CD14-positive monocyte (primary cell): ENCODE measurements around the gene SECTM1. TPM values are rescaled to one million over a fixed set of nuclear protein-coding genes. Genes with fewer than 3 reads are reported as not detected.

Experiments
- DNase-seq, 3 donors: peaks; one replicate each; pipeline ENCODE4 v3.0.0-alpha.2; 2011 to 2022
- H2AFZ ChIP-seq: 2 replicates; pipeline ENCODE4 v1.6.0; 2012; ENCODE audit warnings: mild to moderate bottlenecking, low read depth, low read length, inconsistent platforms; ENCODE audit not compliant: insufficient read depth, poor library complexity, severe bottlenecking
- H3K27ac ChIP-seq, 2 donors: 1 replicate in 1 of 2; 2 replicates in 1 of 2; pipeline ENCODE4 v1.5.1; 2012 to 2013; ENCODE audit warnings: low read length in 2 of 2, control low read depth in 1 of 2, inconsistent platforms in 1 of 2, low read depth in 1 of 2, mild to moderate bottlenecking in 1 of 2
- H3K27me3 ChIP-seq, 2 donors: one replicate each; pipeline versions ENCODE4 v1.6.0 to v1.6.1; 2011 to 2013; ENCODE audit warnings: low read length in 2 of 2; ENCODE audit not compliant: control insufficient read depth in 2 of 2, insufficient read depth in 2 of 2
- H3K36me3 ChIP-seq, 2 donors: replicated peaks in 1 of 2; 1 replicate in 1 of 2; 2 replicates in 1 of 2; pipeline versions ENCODE4 v1.5.1 to v1.6.1; 2012 to 2013; ENCODE audit warnings: low read length in 2 of 2, control low read depth in 1 of 2, inconsistent platforms in 1 of 2, mild to moderate bottlenecking in 1 of 2; ENCODE audit not compliant: insufficient read depth in 2 of 2, control insufficient read depth in 1 of 2
- H3K4me1 ChIP-seq, 2 donors: 1 replicate in 1 of 2; 2 replicates in 1 of 2; pipeline versions ENCODE4 v1.5.1 to v1.6.1; 2012 to 2013; ENCODE audit warnings: low read length in 2 of 2, control low read depth in 1 of 2, inconsistent platforms in 1 of 2, mild to moderate bottlenecking in 1 of 2, moderate library complexity in 1 of 2; ENCODE audit not compliant: insufficient read depth in 2 of 2, control insufficient read depth in 1 of 2
- H3K4me2 ChIP-seq: replicated peaks from 2 replicates; pipeline ENCODE3; 2012; ENCODE audit warnings: low read length, moderate library complexity, mild to moderate bottlenecking; ENCODE audit not compliant: poor library complexity, severe bottlenecking; ENCODE audit errors: extremely low read depth
- H3K4me3 ChIP-seq, 3 experiments: fragments of 200-600 bp in 1 of 3; sonication (generic) in 1 of 3; replicated peaks in 1 of 3; 1 replicate in 2 of 3; 2 replicates in 1 of 3; pipeline ENCODE4 v1.5.1; 2011 to 2013; ENCODE audit warnings: low read length in 3 of 3, mild to moderate bottlenecking in 3 of 3, control low read depth in 2 of 3, low read depth in 2 of 3, inconsistent platforms in 1 of 3, moderate library complexity in 1 of 3
- H3K79me2 ChIP-seq: 2 replicates; pipeline ENCODE4 v1.6.0; 2012; ENCODE audit warnings: mild to moderate bottlenecking, control low read depth, inconsistent platforms, low read length, moderate library complexity; ENCODE audit not compliant: insufficient read depth
- H3K9ac ChIP-seq: 2 replicates; pipeline ENCODE4 v1.6.0; 2017; ENCODE audit warnings: low read length, mild to moderate bottlenecking; ENCODE audit not compliant: insufficient read depth, poor library complexity, severe bottlenecking
- H3K9me3 ChIP-seq, 2 donors: replicated peaks in 1 of 2; 1 replicate in 1 of 2; 2 replicates in 1 of 2; pipeline versions ENCODE4 v1.5.1 to v1.6.1; 2012 to 2013; ENCODE audit warnings: low read length in 2 of 2, control low read depth in 1 of 2; ENCODE audit not compliant: control insufficient read depth in 1 of 2, insufficient read depth in 1 of 2
- H4K20me1 ChIP-seq: 2 replicates; pipeline ENCODE4 v1.6.0; 2012; ENCODE audit warnings: mild to moderate bottlenecking, low read length, control low read depth, moderate library complexity; ENCODE audit not compliant: insufficient read depth
- H3K27ac Mint-ChIP-seq, 7 donors: one replicate each; pipeline ENCODE4 v1.8.0; 2020; ENCODE audit warnings: mild to moderate bottlenecking in 7 of 7, mixed read lengths in 7 of 7, moderate library complexity in 6 of 7, inconsistent platforms in 2 of 7
- H3K27me3 Mint-ChIP-seq, 3 donors: one replicate each; pipeline ENCODE4 v1.8.0; 2021 to 2022; ENCODE audit warnings: low read depth in 3 of 3, mild to moderate bottlenecking in 3 of 3, mixed read lengths in 3 of 3, moderate library complexity in 3 of 3, inconsistent platforms in 1 of 3
- H3K36me3 Mint-ChIP-seq, 2 donors: one replicate each; pipeline ENCODE4 v1.8.0; 2020; ENCODE audit warnings: mixed read lengths in 2 of 2, inconsistent platforms in 1 of 2, mild to moderate bottlenecking in 1 of 2
- H3K4me1 Mint-ChIP-seq: one replicate; pipeline ENCODE4 v1.8.0; 2020; ENCODE audit warnings: mild to moderate bottlenecking, mixed read lengths
- H3K4me3 Mint-ChIP-seq, 2 donors: one replicate each; pipeline ENCODE4 v1.8.0; 2020; ENCODE audit warnings: mild to moderate bottlenecking in 2 of 2, mixed read lengths in 2 of 2, moderate library complexity in 1 of 2
- H3K9me3 Mint-ChIP-seq, 7 donors: one replicate each; pipeline ENCODE4 v1.8.0; 2020 to 2022; ENCODE audit warnings: mixed read lengths in 7 of 7, mild to moderate bottlenecking in 6 of 7, moderate library complexity in 6 of 7, inconsistent platforms in 2 of 7
- CTCF ChIP-seq: fragments of 200-600 bp; IDR thresholded peaks from one replicate; pipeline ENCODE4 v1.8.0; 2022; ENCODE audit warnings: antibody characterized with exemption, mild to moderate bottlenecking
- WGBS: methylation state at CpG from one replicate; pipeline ENCODE4 v1.1.5; 2013; ENCODE audit warnings: missing lambda C conversion rate; ENCODE audit not compliant: insufficient coverage; 5-methylcytosine and 5-hydroxymethylcytosine counted together
- intact Hi-C, 2 donors: fragments of 100-400 bp; cut with micrococcal nuclease; formaldehyde crosslinking; loops; one replicate each; pipeline versions ENCODE4 v1.15.0 to v1.15.1; 2023
- polyA plus RNA-seq, 3 donors: library from polyadenylated mRNA; depleted of rRNA in 1 of 3; unstranded in 2 of 3; stranded (reverse) in 1 of 3; fragments of 300-500 nt in 2 of 3; fragments of >200 nt in 1 of 3; fragmentation: Illumina TruSeq in 2 of 3; gene quantifications; 1 replicate in 2 of 3; 2 replicates in 1 of 3; pipeline ENCODE4 v1.2.3, GENCODE V29; 2012 to 2021

Gene SECTM1
- polyA plus RNA-seq, 3 donors = 136 to 209 (median 188) TPM

DNA sequence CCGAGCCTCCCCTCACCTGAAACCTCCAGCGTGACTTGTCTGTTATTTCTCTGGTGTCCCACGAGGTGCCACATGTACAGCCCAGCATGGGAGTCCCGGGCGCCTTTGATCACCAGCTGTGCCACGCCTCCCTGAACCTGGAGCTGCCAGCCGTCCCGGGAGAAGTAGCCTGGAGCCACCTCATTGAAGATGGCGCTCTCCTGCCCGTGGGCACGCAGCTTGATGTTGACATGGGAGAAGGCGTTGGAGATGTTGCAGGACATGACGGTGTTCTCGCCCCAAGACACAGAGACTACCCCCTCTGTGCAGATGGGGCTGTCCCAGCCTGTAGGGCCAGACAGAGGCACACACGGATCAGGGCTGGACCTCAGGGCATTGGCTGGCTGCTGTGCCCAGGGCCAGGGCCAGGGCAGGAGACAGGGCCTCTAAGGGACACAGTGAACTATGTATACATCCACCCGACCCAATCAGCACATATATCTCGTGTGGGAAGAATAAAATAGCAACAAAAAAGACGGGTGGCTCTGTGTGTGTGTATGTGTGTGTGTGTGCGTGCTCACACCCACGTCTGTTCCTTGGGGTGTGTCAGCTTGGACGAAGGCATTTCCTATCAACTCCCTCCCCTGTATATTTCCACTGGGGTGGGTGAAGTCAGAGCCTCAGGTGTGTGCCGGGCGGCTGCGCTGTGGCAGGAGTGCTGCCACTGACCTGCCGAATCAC lies 8.8 kb downstream of the SECTM1 start:
- Histone ChIP-seq H3K4me2 (no peak overlapping the region), H3K79me2 (peaks cover 1% of the 10 kb centered on the region), H3K27me3 (no peaks in the 10 kb centered on the region), H3K9me3 (peaks cover 0 to 2% of the 10 kb centered on the region in 2 donors), H3K36me3 (peaks cover 11 to 45% of the 10 kb centered on the region in 2 donors), H4K20me1 (peaks cover 100% of the 10 kb centered on the region), H3K4me3 (no peak overlapping the region), H3K9ac (no peak overlapping the region), H3K4me1 (peaks cover 0 to 5% of the 10 kb centered on the region in 2 donors), H2AFZ (no peak overlapping the region), H3K27ac (no peak overlapping the region)
- WGBS = 81% methylated on average over 12 of the region's 25 CpGs
- intact Hi-C loops = loop anchor here in 1 of 2 donors (5.0 to 10.0 kb wide), 2 partner anchors 82 to 300 kb away; partner anchors contain the start of genes CENPX and LRRC45
- H3K36me3 Mint-ChIP-seq = peaks cover 44 to 51% of the 10 kb centered on the region in 2 donors
- H3K27me3 Mint-ChIP-seq = peaks cover 10 to 24% (median 13%) of the 10 kb centered on the region in 3 donors
- TF ChIP-seq CTCF = no peak
- DNase-seq = no peak
- H3K4me3 Mint-ChIP-seq = no peak overlapping the region
- peak overlapping the region in 1 of 7 donors; percentile 62 for H3K27ac Mint-ChIP-seq
- H3K9me3 Mint-ChIP-seq = peaks cover 0 to 3% (median 0%) of the 10 kb centered on the region in 7 donors
- peaks cover 5% of the 10 kb centered on the region for H3K4me1 Mint-ChIP-seq

DNA sequence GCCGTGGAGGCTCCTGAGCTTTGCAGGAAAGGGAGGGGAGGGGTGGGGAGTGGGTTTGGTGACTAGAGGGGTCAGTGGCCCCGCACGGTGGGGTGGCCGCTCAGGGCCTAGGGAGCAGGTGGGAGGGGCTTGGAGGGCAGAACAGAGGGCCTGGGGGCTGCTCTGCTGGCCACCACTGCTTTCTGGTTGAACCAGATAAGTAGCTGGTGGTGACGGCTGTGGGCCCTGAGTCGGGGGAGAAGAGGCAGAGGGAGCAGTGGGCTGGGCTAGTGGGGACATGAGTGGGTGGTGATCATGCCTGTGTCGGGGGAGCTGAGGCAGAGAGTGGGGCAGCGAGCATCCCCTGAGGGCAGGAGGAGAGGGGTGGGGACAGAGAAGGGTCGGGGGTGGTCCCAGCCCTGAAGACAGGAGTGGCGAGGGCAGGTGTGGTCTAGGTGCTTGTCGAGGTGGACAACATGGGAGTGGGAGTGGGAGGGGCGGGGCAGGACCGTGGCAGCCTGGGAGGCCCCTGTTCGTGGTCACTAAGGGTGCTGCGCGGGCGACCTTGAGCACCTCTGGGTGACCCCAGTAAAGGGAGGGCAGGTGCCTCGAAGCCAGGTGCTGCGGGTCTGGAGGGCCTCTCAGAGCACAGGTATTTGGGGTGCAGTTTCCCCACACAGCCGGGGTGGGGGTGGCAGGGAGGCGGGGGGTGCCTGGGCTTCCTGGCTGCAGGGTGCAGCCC lies 9.9 kb downstream of the SECTM1 start:
- 81% methylated on average over 19 of the region's 21 CpGs for WGBS
- intact Hi-C loops = loop anchor here in 1 of 2 donors (5.0 to 10.0 kb wide), 2 partner anchors 81 to 299 kb away; partner anchors contain the start of genes CENPX and LRRC45
- H3K27me3 ChIP-seq = no peaks in the 10 kb centered on the region

More for the DNA sequence above, 9.9 kb downstream of the SECTM1 start:
- Histone ChIP-seq H3K27ac (no peak overlapping the region), H3K36me3 (peaks cover 11 to 37% of the 10 kb centered on the region in 2 donors), H3K9ac (no peak overlapping the region), H3K79me2 (no peaks in the 10 kb centered on the region), H4K20me1 (peaks cover 96% of the 10 kb centered on the region), H2AFZ (no peak overlapping the region), H3K4me1 (peaks cover 0 to 5% of the 10 kb centered on the region in 2 donors), H3K4me2 (no peak overlapping the region), H3K4me3 (no peak overlapping the region), H3K9me3 (peaks cover 0 to 12% of the 10 kb centered on the region in 2 donors)
- H3K4me1 Mint-ChIP-seq = peaks cover 5% of the 10 kb centered on the region
- peaks cover 38 to 51% of the 10 kb centered on the region in 2 donors for H3K36me3 Mint-ChIP-seq
- peaks cover 10 to 24% (median 13%) of the 10 kb centered on the region in 3 donors for H3K27me3 Mint-ChIP-seq
- H3K27ac Mint-ChIP-seq = no peak overlapping the region
- H3K9me3 Mint-ChIP-seq = peaks cover 0 to 3% (median 0%) of the 10 kb centered on the region in 7 donors
- no peak overlapping the region for H3K4me3 Mint-ChIP-seq
- TF ChIP-seq CTCF = no peak
- DNase-seq = no peak
